A549 treated with AZD9567 at 1 μM for 4 hours (cell line): ENCODE data around the gene ATN1. TPM values are rescaled to one million over a fixed set of nuclear protein-coding genes. Genes with fewer than 3 reads are reported as not detected.

Source experiments
- total RNA-seq: library from RNA; stranded (reverse); fragments of 200-300 nt; extraction: Qiagen RNA extraction; gene quantifications from 5 replicates; pipeline ENCODE4 v1.2.3, GENCODE V29; 2022; ENCODE audit not compliant: insufficient read depth

The ATN1 gene, protein sequence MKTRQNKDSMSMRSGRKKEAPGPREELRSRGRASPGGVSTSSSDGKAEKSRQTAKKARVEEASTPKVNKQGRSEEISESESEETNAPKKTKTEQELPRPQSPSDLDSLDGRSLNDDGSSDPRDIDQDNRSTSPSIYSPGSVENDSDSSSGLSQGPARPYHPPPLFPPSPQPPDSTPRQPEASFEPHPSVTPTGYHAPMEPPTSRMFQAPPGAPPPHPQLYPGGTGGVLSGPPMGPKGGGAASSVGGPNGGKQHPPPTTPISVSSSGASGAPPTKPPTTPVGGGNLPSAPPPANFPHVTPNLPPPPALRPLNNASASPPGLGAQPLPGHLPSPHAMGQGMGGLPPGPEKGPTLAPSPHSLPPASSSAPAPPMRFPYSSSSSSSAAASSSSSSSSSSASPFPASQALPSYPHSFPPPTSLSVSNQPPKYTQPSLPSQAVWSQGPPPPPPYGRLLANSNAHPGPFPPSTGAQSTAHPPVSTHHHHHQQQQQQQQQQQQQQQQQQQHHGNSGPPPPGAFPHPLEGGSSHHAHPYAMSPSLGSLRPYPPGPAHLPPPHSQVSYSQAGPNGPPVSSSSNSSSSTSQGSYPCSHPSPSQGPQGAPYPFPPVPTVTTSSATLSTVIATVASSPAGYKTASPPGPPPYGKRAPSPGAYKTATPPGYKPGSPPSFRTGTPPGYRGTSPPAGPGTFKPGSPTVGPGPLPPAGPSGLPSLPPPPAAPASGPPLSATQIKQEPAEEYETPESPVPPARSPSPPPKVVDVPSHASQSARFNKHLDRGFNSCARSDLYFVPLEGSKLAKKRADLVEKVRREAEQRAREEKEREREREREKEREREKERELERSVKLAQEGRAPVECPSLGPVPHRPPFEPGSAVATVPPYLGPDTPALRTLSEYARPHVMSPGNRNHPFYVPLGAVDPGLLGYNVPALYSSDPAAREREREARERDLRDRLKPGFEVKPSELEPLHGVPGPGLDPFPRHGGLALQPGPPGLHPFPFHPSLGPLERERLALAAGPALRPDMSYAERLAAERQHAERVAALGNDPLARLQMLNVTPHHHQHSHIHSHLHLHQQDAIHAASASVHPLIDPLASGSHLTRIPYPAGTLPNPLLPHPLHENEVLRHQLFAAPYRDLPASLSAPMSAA (N-terminal part only)
- total RNA-seq: 47.5 to 69.4 TPM (median 68.1 TPM) in 5 replicates

GRCh38 chr12:6927379-6928021, at the start of gene ATN1:
TSS of gene ATN1 (plus strand) at chr12:6927959. CDS start at chr12:6934002, 6,043 bp downstream.

GRCh38 chr12:6904280-6905276, 23.2 kb upstream of the ATN1 start, which contains the start of gene LRRC23:
TSS of gene LRRC23 (plus strand) at chr12:6904822. CDS start at chr12:6905634, 812 bp downstream.

GRCh38 chr12:6914246-6914946, 13.4 kb upstream of the ATN1 start, which contains the start of gene ENO2:
TSS of gene ENO2 (plus strand) at chr12:6914580. CDS start at chr12:6915833, 1,253 bp downstream.

GRCh38 chr12:6943722-6944380, 16.1 kb downstream of the ATN1 start, which contains the start of the genes C12orf57 and RNU7-1:
TSS of gene C12orf57 (plus strand) at chr12:6944022. CDS start at chr12:6944122, 100 bp downstream.
TSS of gene RNU7-1 (plus strand) at chr12:6943816.

DNA sequence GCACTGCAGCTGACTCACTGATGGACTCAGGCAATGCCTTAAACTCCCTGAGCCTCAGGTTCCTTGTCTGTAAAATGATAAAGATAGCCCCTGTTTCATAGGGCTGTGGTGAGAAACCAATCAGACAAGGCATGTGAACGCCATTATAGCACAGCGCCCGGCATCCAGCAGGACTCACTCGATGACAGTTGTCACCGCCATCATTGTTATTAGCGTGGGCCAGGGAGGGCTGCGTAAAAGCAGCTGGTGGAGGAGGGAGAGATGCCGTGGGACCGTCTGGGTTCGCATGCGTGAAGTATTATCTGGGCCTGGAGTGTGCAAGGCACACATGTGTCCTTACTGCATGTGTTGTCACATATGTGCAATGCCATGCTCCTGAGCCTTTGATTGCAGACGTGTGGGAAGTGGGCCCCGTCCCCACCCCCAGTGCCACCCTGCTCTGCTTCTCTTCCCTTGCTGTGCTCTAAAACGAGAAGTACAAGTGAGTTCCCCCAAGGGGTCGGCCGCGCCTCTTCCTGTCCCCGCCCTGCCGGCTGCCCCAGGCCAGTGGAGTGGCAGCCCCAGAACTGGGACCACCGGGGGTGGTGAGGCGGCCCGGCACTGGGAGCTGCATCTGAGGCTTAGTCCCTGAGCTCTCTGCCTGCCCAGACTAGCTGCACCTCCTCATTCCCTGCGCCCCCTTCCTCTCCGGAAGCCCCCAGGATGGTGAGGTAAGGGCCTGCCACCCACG, 23.2 kb downstream of the ATN1 start, which contains the start of gene PTPN6:
PTPN6 (plus strand) TSS at position 546 of the 730 bp plus-strand sequence; CDS start at position 703, 157 bp downstream.

Other genes with a start within 250 kb of the ATN1 start
- gene ZNF384, start 238.6 kb upstream of the ATN1 start, total RNA-seq: 39.7 to 58.0 TPM (median 53.1 TPM) in 5 replicates
- 0.70 to 1.3 TPM (median 0.88 TPM) in 4 of 5 replicates, not detected in the other for gene PIANP, start 227.1 kb upstream of the ATN1 start, total RNA-seq
- gene COPS7A, start 203.9 kb upstream of the ATN1 start, total RNA-seq: 47.5 to 54.4 TPM (median 53.6 TPM) in 5 replicates
- 216 to 307 TPM (median 306 TPM) in 5 replicates for gene MLF2, start 174.8 kb upstream of the ATN1 start, total RNA-seq
- 562 to 891 TPM (median 827 TPM) in 5 replicates for gene PTMS, start 161.6 kb upstream of the ATN1 start, total RNA-seq
- gene LAG3, start 155.4 kb upstream of the ATN1 start, total RNA-seq: 1.3 to 2.6 TPM (median 1.8 TPM) in 4 of 5 replicates, not detected in the other
- not detected in 5 replicates for gene CD4, start 138.4 kb upstream of the ATN1 start, total RNA-seq
- 0.26 to 0.77 TPM (median 0.49 TPM) in 4 of 5 replicates, not detected in the other for gene GPR162, start 106.1 kb upstream of the ATN1 start, total RNA-seq
- gene P3H3, start 99.6 kb upstream of the ATN1 start, total RNA-seq: 25.6 to 33.1 TPM (median 27.2 TPM) in 5 replicates
- gene GNB3, start 87.0 kb upstream of the ATN1 start, total RNA-seq: 1.8 to 2.6 TPM (median 2.3 TPM) in 5 replicates
- 74.0 to 83.9 TPM (median 80.1 TPM) in 5 replicates for gene CDCA3, start 76.7 kb upstream of the ATN1 start, total RNA-seq
- gene USP5, start 75.8 kb upstream of the ATN1 start, total RNA-seq: 72.6 to 116 TPM (median 80.7 TPM) in 5 replicates
- gene TPI1, start 60.4 kb upstream of the ATN1 start, total RNA-seq: 1,375 to 1,687 TPM (median 1,661 TPM) in 5 replicates
- 21.0 to 30.0 TPM (median 28.3 TPM) in 5 replicates for gene SPSB2, start 54.7 kb upstream of the ATN1 start, total RNA-seq
- 15.3 to 19.8 TPM (median 16.2 TPM) in 5 replicates for gene LRRC23, start 23.1 kb upstream of the ATN1 start, total RNA-seq
- 30.6 to 40.9 TPM (median 38.3 TPM) in 5 replicates for gene ENO2, start 13.4 kb upstream of the ATN1 start, total RNA-seq
- gene RNU7-1, start 15.9 kb downstream of the ATN1 start, total RNA-seq: not detected in 5 replicates
- gene C12orf57, start 16.1 kb downstream of the ATN1 start, total RNA-seq: 259 to 307 TPM (median 297 TPM) in 5 replicates
- 10.5 to 25.7 TPM (median 11.5 TPM) in 5 replicates for gene PTPN6, start 23.4 kb downstream of the ATN1 start, total RNA-seq
- gene PHB2, start 42.7 kb downstream of the ATN1 start, total RNA-seq: 290 to 340 TPM (median 329 TPM) in 5 replicates
- 53.4 to 60.9 TPM (median 56.4 TPM) in 5 replicates for gene EMG1, start 43.0 kb downstream of the ATN1 start, total RNA-seq
- 27.5 to 38.6 TPM (median 29.5 TPM) in 5 replicates for gene LPCAT3, start 90.5 kb downstream of the ATN1 start, total RNA-seq
- 39.1 to 53.4 TPM (median 42.2 TPM) in 5 replicates for gene C1S, start 132.8 kb downstream of the ATN1 start, total RNA-seq
- gene C1R, start 164.5 kb downstream of the ATN1 start, total RNA-seq: 26.0 to 42.6 TPM (median 27.5 TPM) in 5 replicates
- gene C1RL, start 181.3 kb downstream of the ATN1 start, total RNA-seq: 10.8 to 17.2 TPM (median 13.2 TPM) in 5 replicates
- not detected in 5 replicates for gene RBP5, start 200.9 kb downstream of the ATN1 start, total RNA-seq
- gene CLSTN3, start 202.4 kb downstream of the ATN1 start, total RNA-seq: 13.4 to 19.7 TPM (median 15.2 TPM) in 5 replicates